IgD-negative memory B cell (primary cell): ENCODE results near the gene HSPBP1. TPM values are rescaled to one million over a fixed set of nuclear protein-coding genes. Genes with fewer than 3 reads are reported as not detected.
"Not testable (repeated sequence)": the region's sequence is repeated elsewhere in the genome, so short reads cannot be mapped to it uniquely, and the experiment has no call there.

Experiments used
- H3K27ac Mint-ChIP-seq, 3 donors: one replicate each; pipeline ENCODE4 v1.8.0; 2020 to 2022; ENCODE audit warnings: mild to moderate bottlenecking in 3 of 3, mixed read lengths in 3 of 3, moderate library complexity in 1 of 3
- H3K27me3 Mint-ChIP-seq: one replicate; pipeline ENCODE4 v1.8.0; 2021; ENCODE audit warnings: mixed read lengths
- H3K36me3 Mint-ChIP-seq: one replicate; pipeline ENCODE4 v1.8.0; 2020; ENCODE audit warnings: mild to moderate bottlenecking, mixed read lengths
- H3K4me1 Mint-ChIP-seq, 3 donors: one replicate each; pipeline ENCODE4 v1.8.0; 2020 to 2022; ENCODE audit warnings: mixed read lengths in 3 of 3, mild to moderate bottlenecking in 1 of 3
- H3K4me3 Mint-ChIP-seq, 4 donors: one replicate each; pipeline ENCODE4 v1.8.0; 2020 to 2022; ENCODE audit warnings: mild to moderate bottlenecking in 4 of 4, mixed read lengths in 4 of 4, moderate library complexity in 3 of 4
- H3K9me3 Mint-ChIP-seq, 3 donors: one replicate each; pipeline ENCODE4 v1.8.0; 2020 to 2021; ENCODE audit warnings: mixed read lengths in 3 of 3, mild to moderate bottlenecking in 1 of 3
- polyA plus RNA-seq: library from polyadenylated mRNA; unstranded; fragments of 300-500 nt; fragmentation: Illumina TruSeq; gene quantifications from one replicate; pipeline ENCODE4 v1.2.3, GENCODE V29; 2021

HSPBP1 gene
- polyA plus RNA-seq, 1 donor from 2014 or later, result 34.1 TPM

DNA sequence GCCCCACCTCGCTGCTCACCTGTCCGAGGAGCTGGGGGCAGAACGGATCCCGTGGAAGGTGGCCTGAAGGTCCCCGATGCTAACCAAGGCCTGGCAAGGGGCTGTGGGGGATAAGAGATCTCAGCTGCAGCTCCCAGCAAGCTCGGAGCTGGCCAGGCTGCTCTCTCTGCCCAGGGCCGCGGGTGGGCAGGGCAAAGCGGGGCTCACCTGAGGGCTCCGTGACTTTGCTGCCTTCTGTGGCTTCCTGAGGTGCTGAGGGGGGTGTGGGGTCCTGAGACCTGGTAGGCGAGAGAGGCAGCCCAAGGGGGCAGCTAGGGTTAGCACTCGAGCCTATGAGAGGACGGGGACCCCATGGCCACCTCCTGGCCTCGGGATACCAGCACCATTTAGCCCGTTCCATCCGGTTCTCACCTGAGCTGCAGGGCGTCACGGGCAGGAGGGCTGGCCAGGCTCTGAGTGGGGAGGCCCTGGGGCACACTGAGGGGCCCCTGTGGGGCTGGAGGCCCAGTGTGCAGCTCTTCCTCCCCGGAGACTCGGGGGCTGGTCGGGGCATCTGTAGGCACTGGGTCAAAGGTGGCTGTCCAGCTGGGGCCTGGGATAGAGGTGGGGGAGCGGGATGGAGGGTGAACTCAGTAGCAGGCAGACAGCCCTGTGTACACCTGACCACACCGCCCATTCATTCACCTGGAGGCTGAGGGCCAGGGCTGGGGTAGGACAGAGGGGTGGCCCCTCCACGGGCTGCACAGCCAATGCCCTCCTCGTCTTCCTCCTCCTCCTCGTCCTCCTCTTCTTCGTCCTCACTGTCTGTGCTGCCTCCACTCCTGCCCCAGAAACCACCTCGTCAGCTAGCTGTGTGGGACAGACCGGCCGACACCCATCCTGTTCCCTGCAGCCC, 48.3 kb downstream of the HSPBP1 start:
- Mint-ChIP-seq H3K4me1 (peaks cover 0 to 5% (median 1%) of the 10 kb centered on the region in 3 donors), H3K36me3 (peaks cover 12% of the 10 kb centered on the region), H3K27me3 (no peaks in the 10 kb centered on the region), H3K4me3 (no peak overlapping the region), H3K27ac (no peak overlapping the region), H3K9me3 (no peaks in the 10 kb centered on the region)

DNA sequence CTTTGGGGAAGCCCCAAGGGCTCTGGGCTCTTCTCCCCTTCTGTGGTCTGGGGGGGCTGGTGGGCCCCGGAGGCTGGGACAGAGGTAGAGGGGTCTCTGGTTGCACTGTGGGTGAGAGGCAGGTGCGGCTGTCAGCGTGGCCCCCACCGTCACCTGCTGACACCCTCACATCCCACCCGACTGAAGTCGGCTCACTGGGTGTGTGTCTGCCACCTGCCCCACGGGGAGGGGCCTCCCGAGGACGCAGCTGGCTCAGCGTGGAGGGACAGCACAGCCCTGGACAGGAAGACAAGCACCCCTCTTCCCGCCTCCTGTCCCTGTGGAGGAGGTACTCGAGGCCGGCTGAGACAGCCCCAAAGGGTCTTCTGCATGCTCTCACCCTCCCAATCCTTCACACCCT, 49.1 kb downstream of the HSPBP1 start:
- Mint-ChIP-seq H3K27me3 (no peaks in the 10 kb centered on the region), H3K9me3 (no peaks in the 10 kb centered on the region), H3K27ac (no peak overlapping the region), H3K4me1 (peaks cover 0 to 5% (median 1%) of the 10 kb centered on the region in 3 donors), H3K4me3 (no peak overlapping the region), H3K36me3 (peaks cover 10% of the 10 kb centered on the region)

DNA sequence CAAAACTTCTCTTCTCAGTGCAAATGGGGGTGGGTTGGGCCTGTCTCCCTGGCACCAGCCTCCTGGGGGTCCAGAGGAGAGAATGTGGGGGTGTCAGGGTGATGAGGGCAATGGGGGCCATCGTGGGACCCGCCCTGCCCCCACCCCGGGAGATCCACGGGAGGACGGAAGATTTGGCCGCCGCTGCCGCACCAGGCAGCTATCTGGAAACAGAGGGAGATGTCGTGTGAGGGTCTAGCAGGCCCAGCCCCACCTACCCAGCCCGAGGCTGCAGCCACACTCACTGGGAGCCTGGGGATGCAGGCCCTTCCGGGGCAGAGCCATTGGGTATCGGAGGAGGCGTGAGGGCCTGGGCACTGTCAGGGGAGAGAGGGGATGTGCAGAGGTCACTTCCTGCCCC, 49.6 kb downstream of the HSPBP1 start:
- Mint-ChIP-seq H3K36me3 (peaks cover 10% of the 10 kb centered on the region), H3K4me3 (no peak overlapping the region)

DNA sequence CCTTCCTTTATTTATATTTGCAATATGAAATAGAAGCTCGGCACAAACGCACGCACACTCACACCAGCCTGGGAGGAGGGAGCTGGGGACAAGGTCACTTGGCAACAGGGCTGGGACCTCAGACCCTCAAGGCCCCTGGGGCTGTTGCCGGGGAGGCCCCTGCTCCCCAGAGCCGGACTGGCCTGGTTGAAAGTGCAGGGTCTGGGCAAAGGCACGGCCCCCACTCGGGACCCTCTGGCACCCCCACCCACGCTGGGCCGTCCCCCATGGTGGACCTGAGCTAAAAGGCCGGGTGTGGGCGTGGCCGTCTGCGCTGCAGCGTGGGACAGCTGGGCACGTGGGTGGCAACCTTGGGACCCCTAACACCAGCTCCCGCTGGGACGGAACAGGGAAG, 50.1 kb downstream of the HSPBP1 start:
- Mint-ChIP-seq H3K27ac (no peak overlapping the region), H3K9me3 (no peaks in the 10 kb centered on the region), H3K4me3 (no peak overlapping the region), H3K27me3 (no peaks in the 10 kb centered on the region), H3K4me1 (peaks cover 0 to 5% (median 0%) of the 10 kb centered on the region in 3 donors), H3K36me3 (peaks cover 10% of the 10 kb centered on the region)

More for the DNA sequence above, 49.6 kb downstream of the HSPBP1 start:
- no peaks in the 10 kb centered on the region for H3K9me3 Mint-ChIP-seq
- H3K27me3 Mint-ChIP-seq, result no peaks in the 10 kb centered on the region
- H3K27ac Mint-ChIP-seq, result no peak overlapping the region
- peaks cover 0 to 7% (median 1%) of the 10 kb centered on the region in 3 donors for H3K4me1 Mint-ChIP-seq

DNA sequence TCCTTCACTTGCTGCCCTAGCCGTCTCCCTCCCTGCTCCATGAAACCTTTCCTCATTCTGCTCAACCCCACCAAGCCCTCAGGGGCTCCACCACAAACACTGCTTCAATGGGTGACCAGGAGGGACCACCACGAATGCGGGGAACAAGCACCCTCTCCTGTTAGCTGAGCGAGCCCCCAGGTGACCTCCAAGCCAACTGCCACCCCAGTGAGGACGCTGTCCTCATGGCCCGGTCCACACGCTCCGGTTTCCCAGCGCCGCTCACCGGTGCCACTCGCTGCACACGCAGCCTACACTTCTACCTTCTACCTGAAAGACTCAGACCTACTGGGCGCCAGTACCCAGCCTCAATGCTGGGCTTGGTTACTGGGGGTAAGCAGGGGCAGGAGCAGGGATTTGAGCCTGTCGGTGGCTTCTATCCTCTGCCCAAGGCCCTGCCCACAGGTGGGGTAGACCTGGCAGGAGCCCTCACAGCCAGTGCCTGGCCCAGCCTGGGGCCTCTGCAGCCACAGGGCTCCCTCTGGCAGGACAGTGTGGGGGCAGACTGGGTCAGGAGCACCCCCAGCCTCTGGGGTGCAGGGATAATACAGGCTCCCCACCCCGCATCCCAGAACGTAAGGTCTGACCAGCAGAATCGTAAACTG, 50.6 kb downstream of the HSPBP1 start:
- Mint-ChIP-seq H3K4me1 (peaks cover 0 to 5% (median 0%) of the 10 kb centered on the region in 3 donors), H3K27ac (peak overlapping the region in 1 of 3 donors; percentile 67), H3K4me3 (no peak overlapping the region), H3K9me3 (no peaks in the 10 kb centered on the region), H3K36me3 (peaks cover 5% of the 10 kb centered on the region), H3K27me3 (no peaks in the 10 kb centered on the region)

DNA sequence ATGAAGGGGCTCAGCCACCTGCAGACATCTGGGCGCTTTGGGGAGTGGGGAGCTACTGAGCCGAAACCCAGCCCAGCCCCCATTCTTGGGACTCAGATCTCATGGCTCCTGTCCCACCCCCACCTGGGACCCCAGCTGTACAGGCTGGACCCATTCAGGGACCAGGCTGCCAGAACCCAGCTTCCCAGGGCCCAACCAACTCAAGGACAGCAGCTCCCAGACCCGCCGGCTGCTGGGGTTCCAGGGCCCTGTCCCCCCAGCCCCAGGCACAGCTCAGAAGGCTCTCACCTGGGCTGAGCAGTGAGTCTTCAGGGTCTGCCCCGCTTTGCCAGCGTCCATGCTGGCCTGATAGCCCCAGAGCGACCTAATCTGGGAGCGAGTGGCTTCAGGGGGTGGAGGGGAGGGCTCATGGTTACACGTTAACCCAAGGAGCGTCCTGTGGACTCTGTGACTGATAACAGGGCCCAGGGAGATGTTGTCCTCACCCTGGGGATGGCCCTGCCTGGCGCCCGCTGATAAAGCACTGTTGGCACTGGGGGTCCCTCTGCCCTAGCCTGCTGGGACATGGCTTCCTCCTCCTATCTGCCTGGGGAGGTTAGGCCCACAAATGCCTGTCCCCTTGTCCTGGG, 51.4 kb downstream of the HSPBP1 start, which contains the start of gene TMEM86B:
Gene TMEM86B, minus strand, starts transcription at position 361 of the 629 bp plus-strand sequence. Its CDS starts 22 bp downstream, at position 339.
- Mint-ChIP-seq H3K4me3 (peak within 1 kb of the TSS in 1 of 4 donors; percentile 54), H3K9me3 (no peaks in the 10 kb centered on the region), H3K27me3 (no peaks in the 10 kb centered on the region), H3K36me3 (peaks cover 4% of the 10 kb centered on the region), H3K4me1 (peaks cover 0 to 5% (median 0%) of the 10 kb centered on the region in 3 donors), H3K27ac (peak within 1 kb of the TSS in 2 of 3 donors; percentile 42 to 67)

DNA sequence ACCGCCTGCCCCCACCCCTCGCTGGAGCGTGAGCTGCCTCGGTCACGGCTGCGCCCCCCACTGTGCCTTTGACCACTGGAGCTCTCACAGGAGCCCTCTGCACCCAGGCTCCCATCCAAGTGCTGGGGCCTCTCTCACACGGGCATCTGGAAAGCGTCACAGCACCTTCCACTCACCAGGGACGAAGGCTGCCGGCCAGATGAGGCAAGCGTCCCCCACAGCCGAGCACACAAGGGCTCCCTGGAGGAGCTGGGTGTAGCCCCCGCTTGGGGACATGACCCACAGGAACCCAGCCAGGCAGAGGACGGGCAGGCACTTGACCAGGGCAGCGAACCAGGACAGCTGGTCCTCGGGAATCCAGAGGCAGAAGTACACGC, 51.9 kb downstream of the HSPBP1 start:
- peaks cover 4% of the 10 kb centered on the region for H3K36me3 Mint-ChIP-seq
- H3K4me1 Mint-ChIP-seq, result peaks cover 0 to 5% (median 0%) of the 10 kb centered on the region in 3 donors
- no peaks in the 10 kb centered on the region for H3K27me3 Mint-ChIP-seq

DNA sequence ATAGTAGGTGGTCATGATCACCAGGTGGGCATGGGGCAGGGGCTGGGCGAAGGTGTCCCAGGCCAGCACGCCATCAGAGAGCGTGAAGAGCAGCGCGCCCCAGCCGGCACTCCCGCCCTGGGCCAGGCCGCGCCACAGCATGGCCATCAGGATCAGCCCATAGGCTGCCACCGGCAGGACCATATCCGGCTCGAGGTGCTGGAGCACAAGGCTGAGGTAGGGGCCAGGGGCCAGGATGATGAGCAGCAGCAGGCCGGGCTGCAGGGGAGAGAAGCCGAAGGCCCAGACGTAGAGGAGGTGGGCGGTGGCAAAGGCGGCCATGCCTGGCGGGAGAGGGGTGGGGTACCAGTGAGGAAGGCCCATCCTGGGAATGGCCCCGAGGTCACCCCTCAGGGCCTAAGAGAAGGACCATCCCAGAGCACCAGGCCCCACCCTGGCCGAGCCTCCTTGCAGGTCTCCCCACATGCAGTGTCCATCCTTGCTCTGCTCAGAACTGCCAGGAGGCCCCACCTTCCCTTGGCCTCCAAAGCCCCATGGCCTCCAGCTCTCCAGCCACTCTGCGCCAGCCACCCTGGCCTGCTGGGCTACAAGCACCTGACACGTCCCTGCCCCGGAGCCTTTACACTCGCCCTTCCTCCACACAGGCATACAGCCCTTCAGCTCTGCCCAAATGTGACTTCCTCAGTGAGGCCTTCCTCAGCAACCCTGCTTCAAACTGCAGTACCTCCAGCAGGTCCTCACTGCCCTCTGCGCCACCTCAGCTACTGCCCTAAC, 52.5 kb downstream of the HSPBP1 start:
- H3K27ac Mint-ChIP-seq, result peak overlapping the region in 1 of 3 donors; percentile 42
- H3K27me3 Mint-ChIP-seq, result no peaks in the 10 kb centered on the region
- peaks cover 2% of the 10 kb centered on the region for H3K36me3 Mint-ChIP-seq
- H3K4me1 Mint-ChIP-seq, result peaks cover 0 to 5% (median 0%) of the 10 kb centered on the region in 3 donors
- no peak overlapping the region for H3K4me3 Mint-ChIP-seq
- no peaks in the 10 kb centered on the region for H3K9me3 Mint-ChIP-seq

More for the DNA sequence above, 51.9 kb downstream of the HSPBP1 start:
- Mint-ChIP-seq H3K4me3 (peak overlapping the region in 1 of 4 donors; percentile 54), H3K27ac (peak overlapping the region in 1 of 3 donors; percentile 42), H3K9me3 (no peaks in the 10 kb centered on the region)

DNA sequence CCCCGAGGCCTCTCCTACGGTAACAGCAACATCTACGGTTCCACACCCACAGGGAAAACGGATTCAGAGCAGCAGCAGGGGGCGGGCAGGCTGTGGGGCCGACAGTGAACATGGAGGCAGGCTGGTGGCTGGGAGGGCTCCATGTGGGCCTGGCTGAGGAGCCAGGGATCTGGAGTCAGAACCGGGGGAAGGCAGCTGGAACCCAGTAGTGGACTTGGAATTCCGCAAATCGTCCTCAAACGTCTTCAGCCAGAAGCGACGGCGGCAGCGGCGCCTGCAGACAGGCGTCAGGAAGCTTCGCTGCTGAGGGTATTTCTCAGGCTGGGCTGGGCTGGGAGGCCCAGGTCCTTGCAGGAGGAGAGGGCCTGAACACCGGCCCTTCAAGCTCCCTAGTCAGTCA, 53.1 kb downstream of the HSPBP1 start:
- no peak overlapping the region for H3K4me3 Mint-ChIP-seq
- no peak overlapping the region for H3K27ac Mint-ChIP-seq

DNA sequence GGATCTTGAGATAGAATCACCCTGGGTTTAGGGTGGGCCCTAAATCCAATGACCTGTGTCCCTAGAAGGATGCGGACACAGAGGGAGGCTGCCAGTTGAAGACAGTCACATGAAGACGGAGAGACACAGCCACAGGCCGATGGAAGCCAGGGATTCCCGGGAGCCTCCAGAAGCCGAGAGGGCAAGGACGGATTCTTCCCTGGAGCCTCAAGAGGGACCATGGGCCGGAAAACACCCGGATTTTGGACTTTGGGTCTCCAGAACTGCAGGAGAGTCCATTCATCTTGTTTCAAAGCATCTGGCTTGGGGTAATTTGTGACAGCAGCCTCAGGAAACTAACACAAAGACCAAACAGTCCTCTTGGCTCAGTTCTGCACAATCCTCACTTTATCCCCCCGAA, 53.6 kb downstream of the HSPBP1 start:
- H3K4me1 Mint-ChIP-seq, result peaks cover 0 to 5% (median 0%) of the 10 kb centered on the region in 3 donors
- no peak overlapping the region for H3K27ac Mint-ChIP-seq
- H3K4me3 Mint-ChIP-seq, result peak overlapping the region in 1 of 4 donors; percentile 75
- H3K27me3 Mint-ChIP-seq, result no peaks in the 10 kb centered on the region
- H3K9me3 Mint-ChIP-seq, result no peaks in the 10 kb centered on the region
- H3K36me3 Mint-ChIP-seq, result peaks cover 4% of the 10 kb centered on the region

More for the DNA sequence above, 53.1 kb downstream of the HSPBP1 start:
- H3K36me3 Mint-ChIP-seq, result peaks cover 2% of the 10 kb centered on the region
- H3K9me3 Mint-ChIP-seq, result no peaks in the 10 kb centered on the region
- no peaks in the 10 kb centered on the region for H3K27me3 Mint-ChIP-seq
- peaks cover 0 to 5% (median 0%) of the 10 kb centered on the region in 3 donors for H3K4me1 Mint-ChIP-seq

DNA sequence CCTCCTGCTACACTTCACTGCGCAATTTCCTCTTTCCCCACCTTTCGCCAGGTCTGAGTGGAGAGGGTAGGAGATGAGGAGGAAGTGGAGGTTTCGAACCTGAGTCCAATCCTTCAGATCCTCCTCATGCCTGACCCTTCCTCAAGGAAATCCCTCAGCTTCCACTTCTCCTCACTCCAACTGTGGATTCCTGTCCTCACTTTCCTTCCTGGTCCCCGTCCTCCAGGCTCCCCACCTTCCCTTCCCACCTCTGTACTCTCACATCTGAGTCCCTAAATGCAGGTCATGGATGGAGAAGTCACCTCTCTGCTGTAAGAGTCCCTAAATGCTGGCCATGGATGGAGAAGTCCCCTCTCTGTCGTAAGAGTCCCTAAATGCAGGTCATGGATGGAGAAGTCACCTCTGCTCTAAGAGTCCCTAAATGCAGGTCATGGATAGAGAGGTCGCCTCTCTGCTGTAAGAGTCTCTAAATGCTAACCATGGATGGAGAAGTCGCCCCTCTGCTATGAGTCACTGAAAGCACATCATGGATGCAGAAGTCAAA, 54.4 kb downstream of the HSPBP1 start:
- Mint-ChIP-seq H3K4me3 (no peak overlapping the region), H3K27ac (peak overlapping the region in 1 of 3 donors; percentile 57), H3K36me3 (peaks cover 4% of the 10 kb centered on the region), H3K4me1 (peaks cover 0 to 5% (median 0%) of the 10 kb centered on the region in 3 donors), H3K9me3 (peaks cover 0 to 6% (median under 1%) of the 10 kb centered on the region in 3 donors), H3K27me3 (no peaks in the 10 kb centered on the region)

DNA sequence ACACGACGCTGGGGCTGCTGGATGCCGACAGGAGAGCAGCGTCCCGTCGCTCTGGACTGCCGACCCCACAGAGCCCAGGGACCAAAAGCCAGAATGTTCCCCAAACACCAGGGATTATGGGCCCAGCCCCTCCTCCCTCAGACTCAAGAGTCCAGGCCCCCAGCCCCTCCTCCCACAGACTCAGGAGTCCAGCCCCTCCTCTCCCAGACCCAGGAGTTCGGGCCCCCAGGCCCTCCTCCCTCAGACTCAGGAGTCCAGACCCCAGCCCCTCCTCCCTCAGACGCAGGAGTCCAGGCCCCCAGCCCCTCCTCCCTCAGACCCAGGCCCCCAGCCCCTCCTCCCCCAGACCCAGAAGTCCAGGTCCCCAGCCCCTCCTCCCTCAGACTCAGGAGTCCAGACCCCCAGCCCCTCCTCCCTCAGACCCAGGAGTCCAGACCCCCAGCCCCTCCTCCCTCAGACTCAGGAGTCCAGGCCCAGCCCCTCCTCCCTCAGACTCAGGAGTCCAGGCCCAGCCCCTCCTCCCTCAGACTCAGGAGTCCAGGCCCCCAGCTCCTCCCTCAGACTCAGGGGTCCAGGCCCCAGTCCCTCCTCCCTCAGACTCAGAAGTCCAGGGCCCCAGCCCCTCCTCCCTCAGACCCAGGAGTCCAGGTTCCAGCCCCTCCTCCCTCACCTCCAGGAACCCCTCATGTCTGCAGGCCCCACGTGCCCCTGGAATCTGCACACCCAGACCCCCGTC, 55.1 kb downstream of the HSPBP1 start:
- H3K4me3 Mint-ChIP-seq, H3K9me3 Mint-ChIP-seq, H3K27me3 Mint-ChIP-seq, H3K36me3 Mint-ChIP-seq, H3K4me1 Mint-ChIP-seq: not testable (repeated sequence)
- H3K27ac Mint-ChIP-seq, result peak overlapping the region in 1 of 3 donors; percentile 43

DNA sequence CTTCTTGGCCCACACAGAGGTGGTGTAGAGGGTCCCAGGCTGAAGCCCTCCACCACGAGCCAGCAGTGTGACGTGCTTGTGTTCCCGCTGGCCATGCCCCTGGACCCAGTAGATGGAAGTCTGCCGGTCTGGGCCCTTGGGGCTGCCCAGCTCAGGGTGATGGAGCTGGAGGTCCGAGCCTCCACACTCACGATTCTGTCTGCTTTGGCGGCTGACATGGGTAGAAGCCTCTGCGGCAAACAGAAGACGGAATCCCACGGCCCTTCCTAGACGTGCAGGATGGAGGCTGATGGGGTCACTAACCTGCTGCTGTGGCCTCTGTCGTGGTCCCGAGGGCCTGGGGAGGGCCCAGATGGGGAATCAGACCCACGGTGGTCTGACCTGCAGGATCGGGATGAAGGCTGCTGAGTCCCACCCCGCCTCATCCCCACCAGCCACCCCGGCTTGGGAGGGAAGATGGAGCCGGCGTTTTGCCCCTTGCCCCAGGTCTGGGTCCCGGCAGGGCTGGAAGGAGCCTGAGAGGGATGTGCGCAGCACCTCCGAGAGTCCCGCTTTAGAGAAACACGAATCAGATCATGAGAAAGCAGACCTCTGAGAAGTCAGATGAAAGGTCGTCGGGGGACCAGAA, 55.8 kb downstream of the HSPBP1 start:
- peaks cover 0 to 5% (median 0%) of the 10 kb centered on the region in 3 donors for H3K4me1 Mint-ChIP-seq
- H3K36me3 Mint-ChIP-seq, result peaks cover 4% of the 10 kb centered on the region
- peaks cover 0 to 9% (median 4%) of the 10 kb centered on the region in 3 donors for H3K9me3 Mint-ChIP-seq
- H3K4me3 Mint-ChIP-seq, result no peak overlapping the region
- H3K27me3 Mint-ChIP-seq, result no peaks in the 10 kb centered on the region
- H3K27ac Mint-ChIP-seq, result peak overlapping the region in 1 of 3 donors; percentile 43
